LNCAP (cell line): ENCODE results near the gene ZC3H10.

Source experiments
- CTCF ChIP-seq: fragments of 450-650 bp; IDR thresholded peaks from 2 replicates; pipeline ENCODE4 v1.5.1; 2017; ENCODE audit warnings: mild to moderate bottlenecking

ZC3H10 gene

GRCh38 chr12:56160894-56161689, 43.0 kb downstream of the ZC3H10 start:
- TF ChIP-seq CTCF = no peak

- no peak for TF ChIP-seq CTCF
Observed at GRCh38 chr12:56161690-56162351, 43.8 kb downstream of the ZC3H10 start.

- TF ChIP-seq CTCF = no peak
Observed at GRCh38 chr12:56162468-56163290, 44.6 kb downstream of the ZC3H10 start.

- no peak for TF ChIP-seq CTCF
Observed at GRCh38 chr12:56163533-56164344, 45.7 kb downstream of the ZC3H10 start.

- no peak for TF ChIP-seq CTCF
Observed at GRCh38 chr12:56164345-56164729, 46.3 kb downstream of the ZC3H10 start.

- TF ChIP-seq CTCF = no peak
Observed at GRCh38 chr12:56165369-56165768, 47.3 kb downstream of the ZC3H10 start.
